Large intestine (tissue), 3 donors: ENCODE measurements around the gene KCNH2. TPM values are rescaled to one million over a fixed set of nuclear protein-coding genes. Genes with fewer than 3 reads are reported as not detected.

ENCODE experiments used
- DNase-seq, 2 donors: peaks; one replicate each; pipeline versions ENCODE4 v3.0.0 to v3.0.0-alpha.2; 2013
- H3K27ac ChIP-seq: one replicate; pipeline ENCODE4 v1.5.1; 2013; ENCODE audit warnings: low read length
- H3K27me3 ChIP-seq: 2 replicates; pipeline ENCODE4 v1.6.1; 2013; ENCODE audit warnings: low read length; ENCODE audit not compliant: control insufficient read depth, insufficient read depth
- H3K36me3 ChIP-seq: 2 replicates; pipeline ENCODE4 v1.6.1; 2013; ENCODE audit warnings: low read length; ENCODE audit not compliant: control insufficient read depth, insufficient read depth
- H3K4me1 ChIP-seq: one replicate; pipeline ENCODE4 v1.6.1; 2013; ENCODE audit warnings: low read length; ENCODE audit not compliant: control insufficient read depth, insufficient read depth
- H3K4me3 ChIP-seq: one replicate; pipeline ENCODE4 v1.5.1; 2013; ENCODE audit warnings: low read length
- H3K9me3 ChIP-seq: one replicate; pipeline ENCODE4 v1.6.1; 2013; ENCODE audit warnings: mild to moderate bottlenecking, low read depth, low read length, moderate library complexity; ENCODE audit not compliant: control insufficient read depth
- WGBS: methylation state at CpG from one replicate; pipeline ENCODE4 v1.1.5; 2013; ENCODE audit warnings: low lambda C conversion rate; ENCODE audit not compliant: insufficient coverage; 5-methylcytosine and 5-hydroxymethylcytosine counted together
- polyA plus RNA-seq: library from polyadenylated mRNA; unstranded; fragments of 120-200 nt; gene quantifications from one replicate; pipeline ENCODE4 v1.2.1, GENCODE V29; 2013

Gene KCNH2
- polyA plus RNA-seq, 1 donor = 8.1 TPM

- peaks cover 26% of the 10 kb centered on the region for H3K27me3 ChIP-seq
- no peak overlapping the region for H3K27ac ChIP-seq
- peaks cover 38% of the 10 kb centered on the region for H3K4me1 ChIP-seq
These were observed 36.0 kb downstream of the KCNH2 start for GRCh38 chr7:150942001-150942590.

GRCh38 chr7:150941351-150942000, 36.6 kb downstream of the KCNH2 start:
- Histone ChIP-seq H3K36me3 (no peaks in the 10 kb centered on the region), H3K27me3 (peaks cover 19% of the 10 kb centered on the region), H3K27ac (no peak overlapping the region), H3K9me3 (no peaks in the 10 kb centered on the region), H3K4me3 (no peak overlapping the region), H3K4me1 (peaks cover 33% of the 10 kb centered on the region)
- no peak for DNase-seq
- no CpG with 5 or more reads among the region's 15 CpGs for WGBS

More at GRCh38 chr7:150942001-150942590, 36.0 kb downstream of the KCNH2 start:
- DNase-seq = no peak
- WGBS = no CpG with 5 or more reads among the region's 14 CpGs
- no peaks in the 10 kb centered on the region for H3K9me3 ChIP-seq
- no peak overlapping the region for H3K4me3 ChIP-seq
- no peaks in the 10 kb centered on the region for H3K36me3 ChIP-seq

- H3K27me3 ChIP-seq = peaks cover 17% of the 10 kb centered on the region
- no CpG with 5 or more reads among the region's 11 CpGs for WGBS
- DNase-seq = no peak
- H3K36me3 ChIP-seq = no peaks in the 10 kb centered on the region
- H3K4me1 ChIP-seq = peaks cover 25% of the 10 kb centered on the region
- H3K9me3 ChIP-seq = no peaks in the 10 kb centered on the region
- H3K4me3 ChIP-seq = no peak overlapping the region
- H3K27ac ChIP-seq = no peak overlapping the region
These were observed 37.6 kb downstream of the KCNH2 start for GRCh38 chr7:150940431-150941102.

- Histone ChIP-seq H3K4me3 (no peak overlapping the region), H3K36me3 (no peaks in the 10 kb centered on the region), H3K27me3 (peaks cover 17% of the 10 kb centered on the region), H3K27ac (no peak overlapping the region), H3K9me3 (no peaks in the 10 kb centered on the region), H3K4me1 (peaks cover 15% of the 10 kb centered on the region)
- DNase-seq = no peak
These were observed 38.7 kb downstream of the KCNH2 start for GRCh38 chr7:150939466-150939865.

GRCh38 chr7:150939052-150939451, 39.1 kb downstream of the KCNH2 start:
- peaks cover 10% of the 10 kb centered on the region for H3K4me1 ChIP-seq
- H3K4me3 ChIP-seq = no peak overlapping the region
- H3K36me3 ChIP-seq = no peaks in the 10 kb centered on the region
- 100% methylated on average over 1 of the region's 2 CpGs for WGBS
- H3K27ac ChIP-seq = no peak overlapping the region
- no peaks in the 10 kb centered on the region for H3K9me3 ChIP-seq
- H3K27me3 ChIP-seq = peaks cover 17% of the 10 kb centered on the region
- DNase-seq = no peak

GRCh38 chr7:150938566-150938965, 39.6 kb downstream of the KCNH2 start:
- no peak overlapping the region for H3K4me3 ChIP-seq
- no peaks in the 10 kb centered on the region for H3K9me3 ChIP-seq
- no CpG with 5 or more reads among the region's 4 CpGs for WGBS
- peaks cover 17% of the 10 kb centered on the region for H3K27me3 ChIP-seq
- H3K4me1 ChIP-seq = peaks cover 9% of the 10 kb centered on the region
- H3K36me3 ChIP-seq = no peaks in the 10 kb centered on the region
- no peak for DNase-seq
- no peak overlapping the region for H3K27ac ChIP-seq

GRCh38 chr7:150937848-150938561, 40.1 kb downstream of the KCNH2 start:
- WGBS = no CpG with 5 or more reads among the region's 15 CpGs

GRCh38 chr7:150936018-150936417, 42.1 kb downstream of the KCNH2 start:
- H3K27me3 ChIP-seq = peaks cover 19% of the 10 kb centered on the region
- no peaks in the 10 kb centered on the region for H3K36me3 ChIP-seq
- H3K27ac ChIP-seq = no peak overlapping the region
- H3K9me3 ChIP-seq = no peaks in the 10 kb centered on the region
- no peaks in the 10 kb centered on the region for H3K4me1 ChIP-seq
- 100% methylated on average over 2 of the region's 9 CpGs for WGBS
- no peak overlapping the region for H3K4me3 ChIP-seq
- DNase-seq = no peak

More at GRCh38 chr7:150937848-150938561, 40.1 kb downstream of the KCNH2 start:
- Histone ChIP-seq H3K9me3 (no peaks in the 10 kb centered on the region), H3K36me3 (no peaks in the 10 kb centered on the region), H3K4me3 (no peak overlapping the region), H3K4me1 (peaks cover 7% of the 10 kb centered on the region), H3K27ac (no peak overlapping the region), H3K27me3 (peaks cover 17% of the 10 kb centered on the region)
- DNase-seq = no peak

- Histone ChIP-seq H3K36me3 (no peaks in the 10 kb centered on the region), H3K27me3 (peaks cover 19% of the 10 kb centered on the region), H3K4me1 (no peaks in the 10 kb centered on the region), H3K4me3 (no peak overlapping the region), H3K9me3 (no peaks in the 10 kb centered on the region), H3K27ac (no peak overlapping the region)
- no CpG with 5 or more reads among the region's 4 CpGs for WGBS
- no peak for DNase-seq
These were observed 43.0 kb downstream of the KCNH2 start for GRCh38 chr7:150935149-150935548.

GRCh38 chr7:150934045-150934766, 43.9 kb downstream of the KCNH2 start:
- no peak for DNase-seq
- WGBS = no CpG with 5 or more reads among the region's 6 CpGs
- no peaks in the 10 kb centered on the region for H3K9me3 ChIP-seq

More at GRCh38 chr7:150934045-150934766, 43.9 kb downstream of the KCNH2 start:
- no peak overlapping the region for H3K4me3 ChIP-seq
- H3K27me3 ChIP-seq = peaks cover 17% of the 10 kb centered on the region
- no peaks in the 10 kb centered on the region for H3K4me1 ChIP-seq
- no peaks in the 10 kb centered on the region for H3K36me3 ChIP-seq
- H3K27ac ChIP-seq = no peak overlapping the region
